ENCODE data around the gene FBXO34. TPM values are rescaled to one million over a fixed set of nuclear protein-coding genes. Genes with fewer than 3 reads are reported as not detected.
"Not testable (repeated sequence)": the region's sequence is repeated elsewhere in the genome, so short reads cannot be mapped to it uniquely, and the experiment has no call there.

Gene FBXO34
- polyA plus RNA-seq, 1 donor, result 15.8 TPM

DNA sequence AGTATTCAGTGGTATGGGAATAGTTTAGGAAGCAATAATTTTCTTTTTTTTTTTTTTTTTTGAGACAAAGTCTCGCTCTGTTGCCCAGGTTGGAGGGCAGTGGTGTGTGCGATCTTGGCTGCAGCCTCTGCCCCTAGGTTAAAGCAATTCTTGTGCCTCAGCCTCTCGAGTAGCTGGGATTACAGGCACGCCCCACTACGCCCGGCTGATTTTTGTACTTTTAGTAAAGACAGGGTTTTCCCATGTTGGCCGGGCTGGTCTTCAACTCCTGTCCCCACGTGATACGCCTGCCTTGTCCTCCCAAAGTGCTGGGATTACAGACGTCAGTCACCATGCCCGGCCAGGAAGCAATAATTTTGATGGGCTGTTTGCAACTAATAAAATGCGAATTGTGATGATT, 78.3 kb downstream of the FBXO34 start:
- DNase-seq, result no peak

- no peak for DNase-seq
These were observed 79.2 kb downstream of the FBXO34 start for GRCh38 chr14:55350461-55350860.

DNA sequence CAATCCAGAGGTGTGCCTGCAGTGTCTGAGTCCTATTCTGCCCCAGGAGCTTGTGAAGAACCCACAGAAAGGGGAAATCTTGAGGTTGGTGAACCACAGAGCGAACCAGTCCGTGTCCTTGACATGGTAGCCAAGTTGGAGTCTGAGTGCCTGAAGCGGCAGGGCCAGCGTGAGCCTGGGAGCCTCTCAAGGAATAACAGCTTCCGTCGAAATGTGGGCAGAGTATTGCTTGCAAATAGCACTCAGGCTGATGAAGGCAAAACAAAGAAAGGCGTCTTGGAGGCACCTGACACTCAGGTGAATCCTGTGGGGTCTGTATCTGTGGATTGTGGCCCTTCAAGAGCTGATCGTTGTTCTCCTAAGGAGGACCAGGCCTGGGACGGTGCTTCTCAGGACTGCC, 79.9 kb downstream of the FBXO34 start:
- DNase-seq, result no peak

DNA sequence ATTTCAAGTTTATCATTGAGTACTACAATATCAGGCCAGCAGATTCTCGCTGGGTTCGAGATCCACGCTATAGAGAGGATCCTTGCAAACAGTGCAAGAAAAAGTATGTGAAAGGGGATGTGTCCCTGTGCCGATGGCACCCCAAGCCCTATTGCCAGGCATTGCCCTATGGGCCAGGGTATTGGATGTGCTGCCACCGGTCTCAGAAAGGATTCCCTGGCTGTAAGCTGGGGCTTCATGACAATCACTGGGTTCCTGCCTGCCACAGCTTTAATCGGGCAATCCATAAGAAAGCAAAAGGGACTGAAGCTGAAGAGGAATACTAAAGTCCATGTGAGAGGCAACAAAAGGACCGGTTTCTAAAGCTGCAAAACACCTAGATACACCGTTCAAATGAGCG, 81.0 kb downstream of the FBXO34 start:
- no peak for DNase-seq

GRCh38 chr14:55353686-55354467, 82.7 kb downstream of the FBXO34 start:
- DNase-seq, result no peak

GRCh38 chr14:55354500-55354899, 83.3 kb downstream of the FBXO34 start:
- peak; percentile 33 for DNase-seq

DNA sequence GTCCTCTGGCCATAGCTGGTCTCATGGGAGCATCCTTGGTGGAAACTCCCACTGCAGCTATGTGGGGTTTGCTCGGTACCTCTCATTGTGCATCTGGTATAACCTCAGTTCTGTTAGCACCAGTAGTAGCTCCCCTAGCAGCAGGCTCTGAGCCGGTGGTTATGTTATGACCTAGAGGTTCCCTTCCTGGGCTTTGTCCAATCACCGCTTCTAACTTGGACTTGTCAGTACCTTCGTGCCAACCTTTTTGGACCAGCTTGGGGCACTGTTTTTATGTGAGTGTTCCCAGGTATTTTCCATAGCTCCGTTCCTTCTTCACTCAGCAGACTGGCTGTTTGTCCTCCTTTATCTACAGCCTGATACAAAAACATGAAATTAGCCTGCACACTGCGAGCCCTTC, 84.7 kb downstream of the FBXO34 start:
- no peak for DNase-seq

GRCh38 chr14:55356913-55357312, 85.7 kb downstream of the FBXO34 start:
- DNase-seq, result no peak

GRCh38 chr14:55359307-55359706, 88.1 kb downstream of the FBXO34 start:
- no peak for DNase-seq

DNA sequence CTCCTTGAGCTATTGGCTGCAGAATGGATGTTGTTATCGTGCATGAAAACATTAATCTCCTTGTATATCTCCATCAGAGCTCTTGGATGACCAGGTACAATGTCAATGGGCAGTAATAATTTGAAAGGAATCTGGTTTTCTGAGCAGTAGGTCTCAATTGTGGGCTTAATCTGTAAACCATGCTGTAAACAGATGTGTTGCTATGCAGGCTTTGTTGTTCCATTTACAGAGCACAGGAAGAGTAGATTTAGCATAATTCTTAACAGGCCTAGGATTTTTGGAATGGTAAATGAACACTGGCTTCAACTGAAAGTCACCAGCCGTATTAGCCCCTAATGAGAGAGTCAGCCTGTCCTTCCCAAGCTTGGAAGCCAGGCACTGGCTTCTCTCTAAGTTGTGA, 90.0 kb downstream of the FBXO34 start:
- no peak for DNase-seq

GRCh38 chr14:55366271-55366670, 95.0 kb downstream of the FBXO34 start:
- no peak for DNase-seq

GRCh38 chr14:55370883-55371455, 99.7 kb downstream of the FBXO34 start:
- DNase-seq, result no peak

DNA sequence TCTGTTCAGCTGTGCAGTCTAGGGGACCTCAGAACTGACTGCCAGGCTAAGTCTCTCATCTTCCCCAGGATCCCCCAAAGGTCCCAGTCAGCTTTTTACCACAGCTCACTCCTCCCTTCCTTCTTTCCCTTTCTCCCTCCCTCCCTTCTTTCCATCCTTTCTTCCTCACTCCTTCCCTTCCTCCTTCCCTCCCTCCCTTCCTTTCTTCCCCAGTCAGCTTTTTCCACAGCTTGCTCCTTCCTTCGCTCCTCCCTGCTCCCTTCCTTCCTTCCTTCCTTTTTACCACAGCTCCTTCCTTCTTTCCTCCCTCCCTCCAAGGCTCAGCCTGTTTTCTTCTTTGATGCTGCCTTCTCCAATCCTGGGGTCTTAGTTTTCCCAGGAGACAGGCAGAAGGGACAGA, 101.2 kb downstream of the FBXO34 start:
- no peak for DNase-seq

DNA sequence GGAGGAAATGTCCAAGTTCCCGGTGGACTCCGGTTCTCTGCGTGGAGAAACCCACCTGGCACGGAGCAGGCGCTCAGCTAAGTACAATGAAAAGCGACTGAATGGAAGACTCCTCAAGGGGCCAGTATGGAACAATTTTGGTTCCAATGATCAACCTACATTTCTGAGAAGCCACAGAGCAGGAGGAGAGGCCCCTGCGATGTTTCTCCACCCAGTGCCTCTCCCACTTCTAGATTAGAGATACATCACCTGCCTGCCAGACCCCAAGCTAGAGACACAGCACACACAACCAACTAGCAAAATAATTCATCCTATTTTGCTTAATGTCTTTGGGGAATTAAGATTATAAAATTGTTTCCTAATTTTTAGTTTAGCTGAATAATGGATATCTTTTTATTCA, 101.6 kb downstream of the FBXO34 start:
- no peak for DNase-seq

DNA sequence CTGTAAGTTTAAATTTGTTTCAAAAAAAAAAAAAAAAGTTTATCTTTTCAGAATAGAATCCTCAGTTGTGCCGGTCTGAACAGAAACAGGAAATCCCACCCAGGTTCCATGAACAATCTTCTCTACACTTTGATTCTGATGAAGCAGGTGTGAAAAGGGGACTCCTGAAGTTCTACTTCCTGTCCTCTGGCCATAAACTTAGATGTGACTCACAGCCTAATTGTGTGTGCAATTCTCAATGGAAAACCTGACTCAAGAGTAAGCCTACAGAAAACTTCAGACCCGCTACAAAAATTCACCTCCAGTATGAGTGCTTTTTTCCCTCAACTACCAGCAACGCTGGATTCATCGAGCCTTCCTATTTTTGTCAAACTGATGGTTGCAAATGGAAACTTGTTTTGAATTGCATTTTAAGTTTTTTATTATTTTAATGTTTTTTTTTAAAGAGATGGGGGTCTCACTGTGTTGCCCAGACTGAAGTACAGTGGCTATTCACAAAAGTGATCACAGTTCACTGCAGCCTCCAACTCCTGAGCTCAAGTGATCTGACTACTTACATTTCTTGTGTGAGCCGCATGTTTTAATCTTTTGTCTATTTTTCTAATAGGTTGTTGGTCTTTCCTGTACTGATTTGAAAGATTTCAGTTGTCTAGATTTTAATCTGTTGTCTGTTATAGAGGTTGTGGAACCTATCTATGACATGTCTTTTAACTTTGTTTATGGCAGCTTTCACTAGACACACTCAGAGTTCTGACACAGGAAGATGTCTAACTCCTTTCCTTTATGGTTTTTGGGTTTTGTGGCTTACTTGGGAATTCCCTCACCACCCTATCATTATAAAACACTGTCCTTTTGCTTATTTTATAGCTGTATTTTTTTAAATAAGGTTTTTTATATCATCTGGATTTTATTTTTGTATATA, 102.8 kb downstream of the FBXO34 start:
- DNase-seq, result no peak

DNA sequence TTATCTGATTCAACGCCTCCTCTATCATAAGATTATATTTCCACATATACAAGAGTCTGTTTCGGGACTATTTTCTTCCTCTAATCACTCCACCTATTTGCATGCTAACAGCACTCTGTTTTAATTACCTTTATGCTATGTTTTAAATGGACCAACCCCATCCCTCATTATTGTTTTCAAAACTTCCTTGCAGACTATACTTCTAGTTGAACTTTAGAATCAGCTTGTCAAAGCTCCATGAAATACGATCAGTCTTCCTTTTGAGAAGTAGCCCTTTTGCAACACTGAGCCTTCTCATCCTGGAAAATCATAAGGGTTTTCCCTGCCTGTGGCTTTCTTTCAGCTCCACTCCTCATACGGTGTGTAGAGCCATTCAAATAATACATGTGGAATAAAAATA, 103.5 kb downstream of the FBXO34 start:
- no peak for DNase-seq

- no peak for DNase-seq
These were observed 106.0 kb downstream of the FBXO34 start for GRCh38 chr14:55377236-55377635.

GRCh38 chr14:55381040-55381439, 109.8 kb downstream of the FBXO34 start:
- no peak for DNase-seq

DNA sequence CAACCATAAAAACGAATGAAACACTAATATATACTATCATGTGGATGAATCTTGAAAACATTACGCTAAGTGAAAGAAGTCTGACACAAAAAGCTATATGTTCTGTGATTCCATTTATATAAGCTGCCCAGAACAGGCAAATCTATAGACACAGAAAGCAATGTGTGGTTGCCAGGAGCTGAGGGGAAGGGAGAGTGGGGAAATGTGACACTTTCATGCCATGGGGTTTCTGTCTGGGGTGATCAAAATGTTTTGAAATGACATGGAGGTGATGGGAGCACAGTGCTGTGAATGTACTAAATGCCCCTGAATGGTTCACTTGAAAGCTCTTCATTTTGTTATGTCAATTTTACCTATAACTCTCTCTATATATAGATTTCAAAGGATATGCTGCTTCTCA, 110.3 kb downstream of the FBXO34 start:
- DNase-seq, result no peak

- DNase-seq, result no peak
These were observed 111.3 kb downstream of the FBXO34 start for GRCh38 chr14:55382483-55382882.

- not testable (repeated sequence) for DNase-seq
These were observed 111.8 kb downstream of the FBXO34 start for GRCh38 chr14:55383056-55383466.

GRCh38 chr14:55383541-55384140, 112.4 kb downstream of the FBXO34 start:
- DNase-seq, result no peak

DNA sequence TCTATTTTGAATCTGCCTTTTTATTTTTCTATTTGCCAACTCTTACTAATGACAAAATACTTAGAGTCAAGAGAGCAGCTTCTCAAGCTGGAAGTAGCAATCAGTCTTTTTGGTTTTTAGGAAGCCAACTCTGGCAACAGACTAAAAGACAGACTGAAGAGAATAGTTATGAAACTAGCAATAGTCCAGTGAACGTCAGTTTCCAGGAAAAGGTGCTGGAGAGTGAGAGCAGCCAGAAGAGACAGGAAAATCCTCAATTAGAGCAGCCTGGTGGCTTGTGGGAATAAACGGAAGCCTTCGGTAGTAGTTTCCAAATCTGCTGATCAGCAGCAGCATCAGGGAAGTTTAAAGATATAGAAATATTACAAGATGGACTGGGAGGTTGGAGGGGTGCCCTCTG, 113.3 kb downstream of the FBXO34 start:
- no peak for DNase-seq

All from hindlimb muscle (tissue), 1 donor.